NCI-H82 treated with DMSO at 0.1 percent for 48 hours (cell line): ENCODE data around the gene PGM2L1.
"Not testable (repeated sequence)": the region's sequence is repeated elsewhere in the genome, so short reads cannot be mapped to it uniquely, and the experiment has no call there.

Source experiments
- DNase-seq: peaks from one replicate; lab custom pipeline; 2025; ENCODE audit not compliant: unreplicated experiment; lab: John Stamatoyannopoulos, UW

PGM2L1 gene

GRCh38 chr11:74341921-74342320, 56.3 kb downstream of the PGM2L1 start:
- no peak for DNase-seq

- DNase-seq = no peak
Measured at GRCh38 chr11:74339619-74340018, 58.6 kb downstream of the PGM2L1 start.

DNA sequence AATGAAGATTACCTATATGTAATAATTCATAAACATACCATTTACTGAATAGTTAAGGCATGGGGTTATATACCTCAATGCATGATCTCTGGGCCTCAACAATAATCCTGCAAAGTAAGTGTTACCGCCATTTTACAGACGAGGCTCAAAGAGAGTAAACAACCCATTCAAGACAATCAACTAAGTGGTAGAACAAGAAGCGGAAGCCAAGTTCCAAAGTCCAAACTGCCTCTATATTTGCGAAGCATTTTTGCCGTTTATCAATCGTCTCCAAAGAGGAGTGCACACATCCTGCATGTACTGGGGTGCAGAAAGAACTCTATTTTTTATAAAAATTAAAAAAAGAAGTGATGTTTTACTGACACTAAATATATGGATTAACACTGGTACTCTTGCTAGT, 59.3 kb downstream of the PGM2L1 start:
- DNase-seq = no peak

DNA sequence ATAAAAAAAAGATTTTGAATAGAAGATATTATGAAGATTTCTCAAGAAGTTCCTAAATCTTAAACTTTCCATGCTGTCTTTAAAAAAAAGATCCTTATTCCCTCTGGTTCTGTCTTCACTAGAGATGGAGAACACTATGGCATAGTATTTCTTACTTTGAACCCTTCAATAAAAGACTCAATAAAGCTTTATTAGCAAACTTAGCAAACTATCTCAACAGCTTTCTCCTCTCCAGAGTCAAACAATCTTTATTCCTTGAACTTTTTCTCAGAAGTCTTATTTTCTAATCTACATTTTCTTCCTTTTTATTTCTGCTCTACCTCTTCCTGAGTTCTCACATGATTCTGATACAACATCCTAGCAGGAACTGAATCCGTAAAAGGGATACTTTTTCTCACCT, 65.0 kb downstream of the PGM2L1 start:
- no peak for DNase-seq

DNA sequence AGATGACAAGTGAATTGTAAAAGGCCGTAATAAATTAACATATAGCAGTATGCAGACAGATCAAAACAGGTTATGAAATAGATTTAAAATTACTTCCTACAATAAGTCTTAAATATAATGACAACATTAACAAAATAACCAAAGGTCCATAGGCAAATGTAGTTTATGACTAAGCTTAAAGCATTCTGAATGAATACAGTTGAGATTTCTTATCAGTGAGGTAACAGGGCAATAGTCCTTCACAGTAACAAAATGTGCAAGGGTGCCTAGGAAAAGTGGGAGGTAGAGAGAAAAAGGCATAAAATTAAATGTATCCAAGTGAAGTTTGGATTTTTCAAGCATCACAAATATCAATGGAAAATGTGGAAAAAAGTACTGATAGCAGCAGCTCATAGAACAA, 65.9 kb downstream of the PGM2L1 start:
- DNase-seq = no peak

DNA sequence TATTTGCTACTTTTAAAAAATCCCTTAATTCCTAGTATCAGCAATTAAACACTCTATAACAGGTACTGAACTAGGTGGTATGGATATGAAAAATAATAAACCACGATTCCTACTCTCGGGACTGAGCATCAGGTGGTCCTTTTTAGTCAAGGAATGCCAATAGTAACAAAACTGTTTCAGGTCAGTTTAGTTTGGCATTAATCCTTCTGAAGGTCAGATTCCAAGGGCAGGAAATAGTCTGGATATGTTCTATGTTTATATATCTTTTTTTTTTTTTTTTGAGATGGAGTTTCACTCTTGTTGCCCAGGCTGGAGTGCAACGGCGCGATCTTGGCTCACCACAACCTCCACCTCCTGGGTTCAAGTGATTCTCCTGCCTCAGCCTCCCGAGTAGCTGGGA, 67.2 kb downstream of the PGM2L1 start:
- not testable (repeated sequence) for DNase-seq

- no peak for DNase-seq
Measured at GRCh38 chr11:74330075-74330858, 68.0 kb downstream of the PGM2L1 start.

DNA sequence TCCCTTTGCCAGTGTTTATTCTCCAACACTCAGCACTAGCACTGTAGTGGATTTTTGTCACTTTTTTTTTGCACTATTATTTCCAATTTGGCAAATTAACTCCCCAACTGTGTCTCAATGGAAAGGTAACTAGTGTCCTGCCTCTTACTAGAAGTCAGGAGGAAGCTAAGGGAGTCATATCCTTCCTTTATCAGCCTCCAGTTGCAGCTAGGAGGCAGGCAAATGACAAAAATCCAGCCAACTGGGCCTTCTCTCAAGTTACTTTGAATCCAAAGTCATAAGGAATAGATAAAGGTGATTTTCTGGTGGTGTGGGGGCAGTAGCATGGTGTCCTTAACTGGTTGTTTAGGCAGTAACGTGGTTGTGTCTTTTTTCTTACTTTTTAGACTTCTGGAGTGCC, 71.2 kb downstream of the PGM2L1 start:
- DNase-seq = no peak

DNA sequence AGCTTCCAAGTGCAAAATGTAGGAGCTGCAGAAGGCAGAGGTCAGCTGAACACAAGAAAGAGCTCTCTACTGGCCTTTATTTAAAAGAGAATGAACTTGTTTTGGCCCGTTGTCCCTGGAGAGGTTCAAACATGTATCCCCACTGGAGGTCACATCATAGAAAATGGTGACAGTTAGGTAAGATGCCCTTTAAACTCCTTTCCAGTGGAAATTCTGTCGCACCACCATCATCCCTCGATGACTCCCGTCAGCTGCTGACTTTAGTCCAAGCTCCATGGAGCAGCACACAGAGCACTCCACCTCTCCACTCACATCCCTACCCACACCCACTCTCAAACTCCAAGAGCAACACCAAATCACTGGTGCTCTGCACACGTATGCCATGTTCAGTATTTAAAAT, 71.6 kb downstream of the PGM2L1 start:
- no peak for DNase-seq

DNA sequence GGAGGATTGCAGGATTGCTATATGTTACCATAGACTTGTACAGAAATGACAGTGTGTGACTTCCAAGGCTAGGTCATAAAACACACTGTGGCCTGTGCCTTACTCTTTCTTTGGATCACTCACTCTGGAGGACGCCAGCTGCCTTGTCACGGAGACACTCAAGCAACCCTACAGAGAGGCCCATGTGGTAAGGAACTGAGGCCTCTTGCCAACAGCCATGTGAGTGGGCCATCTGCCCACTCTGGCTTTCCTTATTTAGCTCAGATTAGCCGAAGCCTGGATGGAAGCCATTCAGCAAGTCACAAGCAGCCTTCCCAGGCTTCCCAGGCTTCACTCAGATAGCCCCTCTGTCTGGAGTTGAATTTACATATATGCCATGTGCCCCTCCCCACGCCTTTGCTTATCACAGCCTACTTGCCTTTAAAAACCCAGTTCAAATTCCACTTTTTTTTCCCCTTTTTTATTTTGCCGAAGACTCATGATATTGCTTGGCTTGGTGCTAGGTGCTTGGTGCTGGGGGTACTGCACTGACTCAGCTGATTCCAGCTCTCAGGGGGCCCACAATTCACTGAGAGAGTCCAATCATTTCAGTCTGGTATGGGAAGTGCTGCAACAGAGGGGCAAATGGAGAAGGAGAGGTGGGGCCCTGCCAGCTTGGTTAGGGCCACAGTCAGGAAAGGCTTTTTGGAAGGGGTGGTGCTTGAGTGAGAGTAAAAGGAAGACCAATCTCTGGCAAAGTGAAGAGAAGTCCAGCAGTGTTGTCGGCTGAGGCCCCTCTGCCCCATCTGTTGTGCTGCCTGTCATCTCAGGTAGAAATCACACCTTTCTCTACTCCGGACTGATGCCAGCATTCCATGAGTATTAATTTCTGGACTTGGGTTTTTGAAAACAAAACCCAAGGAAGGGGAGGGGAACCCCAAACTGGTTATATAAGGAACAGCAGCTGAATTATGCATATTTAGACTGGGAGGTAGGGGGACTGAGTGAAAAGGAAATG, 72.3 kb downstream of the PGM2L1 start:
- DNase-seq = peak; percentile 16

- DNase-seq = no peak
Measured at GRCh38 chr11:74322667-74323066, 75.6 kb downstream of the PGM2L1 start.

GRCh38 chr11:74321487-74322188, 76.6 kb downstream of the PGM2L1 start:
- no peak for DNase-seq

- no peak for DNase-seq
Measured at GRCh38 chr11:74320538-74320937, 77.7 kb downstream of the PGM2L1 start.

DNA sequence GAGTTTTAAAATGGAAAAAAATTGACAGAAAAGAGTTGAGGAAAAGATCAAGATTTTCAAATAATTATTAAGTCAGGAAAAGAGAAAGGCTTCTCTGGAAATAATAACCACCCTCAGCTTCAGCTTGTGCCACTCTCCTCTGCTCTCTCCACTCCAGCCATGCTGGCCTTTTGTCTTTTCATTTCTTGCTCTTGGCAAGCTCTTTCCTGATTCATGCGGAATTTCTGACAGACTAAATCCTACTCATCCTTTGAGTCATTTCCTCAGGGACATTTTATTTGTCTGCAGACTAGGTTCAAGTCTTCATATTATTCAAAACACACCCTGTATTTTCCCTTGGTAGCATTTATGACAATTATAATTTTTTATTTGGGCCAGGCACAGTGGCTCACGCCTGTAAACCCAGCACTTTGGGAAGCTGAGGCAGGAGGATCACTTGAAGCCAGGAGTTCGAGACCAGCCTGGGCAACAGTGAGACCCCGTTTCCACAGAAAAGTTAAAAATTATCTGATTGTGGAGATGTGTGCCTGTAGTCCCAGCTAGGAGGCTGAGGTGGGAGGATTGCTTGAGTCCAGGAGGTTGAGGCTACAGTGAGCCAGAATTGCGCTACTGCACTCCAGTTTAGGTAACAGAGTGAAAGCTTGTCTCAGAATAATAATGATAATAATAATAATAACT, 79.0 kb downstream of the PGM2L1 start:
- DNase-seq = no peak

DNA sequence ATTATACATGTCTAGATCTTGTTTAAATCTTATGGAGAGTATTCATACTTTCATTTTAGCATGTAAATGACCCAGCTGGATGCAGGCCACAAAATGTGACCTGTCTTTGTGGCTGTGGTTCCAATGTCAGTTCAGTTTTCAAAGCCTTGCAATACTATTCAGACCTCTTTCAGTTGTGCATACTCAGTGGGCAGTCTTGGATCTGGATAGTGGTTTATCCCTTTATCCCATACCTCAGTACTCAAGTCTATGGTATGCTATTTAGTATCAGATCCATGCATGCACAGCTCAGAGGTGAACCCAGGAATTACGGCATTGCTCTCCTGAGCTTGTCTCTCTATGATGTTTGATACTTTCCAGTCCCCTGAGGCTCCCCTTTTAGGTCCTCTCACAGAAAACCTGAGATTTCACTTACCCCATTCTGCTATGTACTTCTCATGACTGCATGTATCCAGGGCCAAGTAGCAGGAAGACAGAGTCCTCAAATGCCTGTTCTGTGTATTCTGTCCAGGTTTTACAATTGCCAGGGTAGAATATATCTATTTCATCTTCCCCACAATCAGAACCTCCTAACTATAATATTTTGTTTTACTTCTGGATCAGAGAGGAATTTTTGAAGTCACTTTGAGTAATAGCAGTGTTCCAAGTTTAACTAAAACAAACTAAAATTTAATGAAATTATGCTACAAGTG, 79.8 kb downstream of the PGM2L1 start:
- no peak for DNase-seq

GRCh38 chr11:74316772-74317505, 81.3 kb downstream of the PGM2L1 start:
- no peak for DNase-seq

GRCh38 chr11:74312326-74312725, 85.9 kb downstream of the PGM2L1 start:
- DNase-seq = no peak

GRCh38 chr11:74311352-74311926, 86.8 kb downstream of the PGM2L1 start, which contains the start of gene P4HA3:
P4HA3 (minus strand) TSS chr11:74311640; CDS start chr11:74311611, 29 bp downstream.
- DNase-seq = no peak

DNA sequence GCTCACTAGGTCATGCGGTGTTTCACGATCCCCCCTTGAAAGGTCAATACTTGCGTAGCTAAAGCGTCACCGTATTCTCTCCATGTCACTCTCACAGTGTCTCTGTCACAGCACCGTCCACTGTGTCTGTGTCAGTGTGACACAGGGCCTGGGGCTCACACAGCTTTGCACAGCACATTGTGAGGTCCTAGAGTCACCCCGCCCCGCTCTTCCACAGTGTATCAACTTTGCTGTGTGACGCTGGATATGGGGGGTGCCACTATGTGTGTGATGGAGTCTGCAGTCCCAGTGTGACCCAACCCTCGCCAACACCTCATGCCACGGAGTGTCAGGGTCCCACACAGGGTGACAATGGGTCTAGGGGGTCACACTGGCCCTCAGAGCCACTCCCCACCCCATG, 87.4 kb downstream of the PGM2L1 start:
- DNase-seq = no peak
